CD4-positive, alpha-beta T cell (primary cell): ENCODE results near the gene TYW5. TPM values are rescaled to one million over a fixed set of nuclear protein-coding genes. Genes with fewer than 3 reads are reported as not detected.

Experiments used
- ATAC-seq: fragments of 200-7000 bp; cut with Tn5 transposase; one replicate; pipeline ENCODE4 v1.10.0; 2022; ENCODE audit warnings: mild to moderate bottlenecking; ENCODE audit not compliant: poor library complexity
- CTCF ChIA-PET: fragments of 350-600 bp; sonication (Branson Sonifier 250); formaldehyde crosslinking; loops from one replicate; lab custom pipeline; 2021; ENCODE audit warnings: antibody characterized with exemption, inconsistent platforms; lab: Charles Lee
- POLR2A ChIA-PET: fragments of 350-600 bp; sonication (Branson Sonifier 250); formaldehyde crosslinking; loops from one replicate; lab custom pipeline; 2021; ENCODE audit warnings: antibody characterized with exemption, inconsistent platforms; lab: Charles Lee
- DNase-seq, 14 experiments: peaks; one replicate each; pipeline ENCODE4 v3.0.0-alpha.2; 2013 to 2020; ENCODE audit warnings: mixed read lengths in 2 of 14
- H3K27ac ChIP-seq, 2 donors: one replicate each; pipeline versions ENCODE4 v1.5.1 to v1.7.0; 2013; ENCODE audit warnings: low read length in 2 of 2, low read depth in 1 of 2, mild to moderate bottlenecking in 1 of 2
- H3K27me3 ChIP-seq, 2 experiments: 1 replicate in 1 of 2; 2 replicates in 1 of 2; pipeline versions ENCODE4 v1.6.1 to v1.7.0; 2013; ENCODE audit warnings: low read length in 2 of 2, control low read depth in 1 of 2, mild to moderate bottlenecking in 1 of 2, moderate library complexity in 1 of 2; ENCODE audit not compliant: insufficient read depth in 2 of 2, control insufficient read depth in 1 of 2
- H3K36me3 ChIP-seq: one replicate; pipeline ENCODE4 v1.6.1; 2013; ENCODE audit warnings: low read length, control low read depth; ENCODE audit not compliant: insufficient read depth
- H3K4me1 ChIP-seq: one replicate; pipeline ENCODE4 v1.6.1; 2013; ENCODE audit warnings: low read length, control low read depth; ENCODE audit not compliant: insufficient read depth
- H3K4me3 ChIP-seq: one replicate; pipeline ENCODE4 v1.5.1; 2013; ENCODE audit warnings: mild to moderate bottlenecking, low read length, moderate library complexity
- H3K9me3 ChIP-seq, 2 experiments: 1 replicate in 1 of 2; 2 replicates in 1 of 2; pipeline versions ENCODE4 v1.6.1 to v1.7.0; 2013; ENCODE audit warnings: low read length in 2 of 2, mild to moderate bottlenecking in 2 of 2, control low read depth in 1 of 2, moderate library complexity in 1 of 2; ENCODE audit not compliant: control insufficient read depth in 1 of 2, insufficient read depth in 1 of 2
- H3K27ac Mint-ChIP-seq: one replicate; pipeline ENCODE4 v1.8.0; 2020; ENCODE audit warnings: mixed read lengths
- H3K27me3 Mint-ChIP-seq: one replicate; pipeline ENCODE4 v1.8.0; 2021; ENCODE audit warnings: mixed read lengths
- H3K36me3 Mint-ChIP-seq: one replicate; pipeline ENCODE4 v1.8.0; 2021; ENCODE audit warnings: low read depth, mixed read lengths
- H3K4me1 Mint-ChIP-seq: one replicate; pipeline ENCODE4 v1.8.0; 2021; ENCODE audit warnings: low read depth, mixed read lengths
- H3K4me3 Mint-ChIP-seq: one replicate; pipeline ENCODE4 v1.8.0; 2020; ENCODE audit warnings: mild to moderate bottlenecking, mixed read lengths
- H3K9me3 Mint-ChIP-seq: one replicate; pipeline ENCODE4 v1.8.0; 2020; ENCODE audit warnings: mixed read lengths
- intact Hi-C, 2 experiments: fragments of 100-400 bp; cut with DNase I in 1 of 2; cut with micrococcal nuclease in 1 of 2; formaldehyde crosslinking; loops; one replicate each; pipeline versions ENCODE4 v1.15.1 to v1.9.0; 2023 to 2025; cut with DNase I, micrococcal nuclease
- total RNA-seq, 174 experiments: library from RNA in 2 of 174; stranded (reverse) in 2 of 174; gene quantifications; one replicate each; pipeline ENCODE4 v1.2.3 and lab custom pipeline; 2021 to 2026
- TF ChIP-seq, protein P1 (sequence below): fragments of 200-600 bp; IDR thresholded peaks from one replicate; pipeline ENCODE4 v1.8.0; 2022; ENCODE audit warnings: antibody characterized with exemption, mild to moderate bottlenecking

Gene TYW5
- total RNA-seq, 2 experiments from 2014 or later = 15.0 to 16.0 TPM

DNA sequence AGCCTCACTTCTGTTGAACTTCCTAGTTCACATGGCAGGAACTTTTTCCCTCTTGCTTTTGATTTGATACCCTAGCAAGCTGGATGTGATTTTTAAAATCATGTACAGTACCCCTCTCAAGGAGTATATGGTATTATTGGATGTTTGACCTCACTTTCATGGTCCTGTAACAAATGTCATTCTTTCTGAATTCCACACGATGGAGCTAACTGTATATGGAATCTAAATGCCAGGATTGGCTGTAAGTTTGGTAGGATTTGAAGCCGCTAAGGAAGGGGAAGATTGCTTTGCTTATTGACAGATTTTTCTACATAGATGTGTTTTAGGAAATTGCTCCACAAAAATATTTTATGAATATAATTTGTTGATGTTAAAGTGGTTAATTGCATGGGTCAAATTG lies 18.4 kb upstream of the TYW5 start:
- H3K27ac ChIP-seq = no peak overlapping the region
- no peaks in the 10 kb centered on the region for H3K36me3 ChIP-seq
- H3K4me1 ChIP-seq = no peaks in the 10 kb centered on the region
- Mint-ChIP-seq H3K4me1 (no peaks in the 10 kb centered on the region), H3K9me3 (no peaks in the 10 kb centered on the region), H3K27me3 (no peaks in the 10 kb centered on the region), H3K4me3 (no peak overlapping the region), H3K27ac (no peak overlapping the region), H3K36me3 (peaks cover 7% of the 10 kb centered on the region)
- ChIA-PET POLR2A (no interaction called here), CTCF (no interaction called here)
- H3K4me3 ChIP-seq = no peak overlapping the region
- intact Hi-C loops = no loop called here
- no peaks in the 10 kb centered on the region for H3K27me3 ChIP-seq
- DNase-seq = no peak
- ATAC-seq = no peak
- no peaks in the 10 kb centered on the region for H3K9me3 ChIP-seq
- TF ChIP-seq, protein P1, sequence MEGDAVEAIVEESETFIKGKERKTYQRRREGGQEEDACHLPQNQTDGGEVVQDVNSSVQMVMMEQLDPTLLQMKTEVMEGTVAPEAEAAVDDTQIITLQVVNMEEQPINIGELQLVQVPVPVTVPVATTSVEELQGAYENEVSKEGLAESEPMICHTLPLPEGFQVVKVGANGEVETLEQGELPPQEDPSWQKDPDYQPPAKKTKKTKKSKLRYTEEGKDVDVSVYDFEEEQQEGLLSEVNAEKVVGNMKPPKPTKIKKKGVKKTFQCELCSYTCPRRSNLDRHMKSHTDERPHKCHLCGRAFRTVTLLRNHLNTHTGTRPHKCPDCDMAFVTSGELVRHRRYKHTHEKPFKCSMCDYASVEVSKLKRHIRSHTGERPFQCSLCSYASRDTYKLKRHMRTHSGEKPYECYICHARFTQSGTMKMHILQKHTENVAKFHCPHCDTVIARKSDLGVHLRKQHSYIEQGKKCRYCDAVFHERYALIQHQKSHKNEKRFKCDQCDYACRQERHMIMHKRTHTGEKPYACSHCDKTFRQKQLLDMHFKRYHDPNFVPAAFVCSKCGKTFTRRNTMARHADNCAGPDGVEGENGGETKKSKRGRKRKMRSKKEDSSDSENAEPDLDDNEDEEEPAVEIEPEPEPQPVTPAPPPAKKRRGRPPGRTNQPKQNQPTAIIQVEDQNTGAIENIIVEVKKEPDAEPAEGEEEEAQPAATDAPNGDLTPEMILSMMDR = peak; percentile 30

DNA sequence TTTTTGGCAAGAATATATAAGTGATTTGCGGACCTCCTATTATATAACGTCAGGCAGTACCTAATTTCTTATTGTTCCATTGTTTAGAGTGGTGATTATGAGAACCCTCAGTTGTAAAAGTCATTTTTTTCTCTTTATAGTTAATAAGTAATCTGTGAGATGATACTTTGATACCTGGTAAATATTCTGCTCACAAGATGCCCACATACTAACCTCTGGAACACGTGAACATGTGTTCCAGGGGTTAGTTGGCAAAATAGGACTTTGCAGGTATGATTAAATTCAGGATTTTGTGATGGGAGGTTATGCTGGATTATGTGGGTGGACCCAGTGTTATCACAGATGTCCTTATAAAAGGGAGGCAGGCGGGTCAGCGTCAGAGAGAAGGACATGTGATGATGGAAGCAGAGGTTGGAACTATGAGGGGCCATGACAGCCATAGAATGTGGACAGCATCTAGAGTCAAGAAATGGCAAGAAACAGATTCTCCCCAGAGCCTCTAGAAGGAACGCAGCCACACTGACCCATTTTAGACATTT lies 16.9 kb upstream of the TYW5 start:
- CTCF ChIA-PET = no interaction called here
- intact Hi-C loops = no loop called here
- no peaks in the 10 kb centered on the region for H3K4me1 ChIP-seq
- no peaks in the 10 kb centered on the region for H3K27me3 ChIP-seq
- Mint-ChIP-seq H3K4me3 (no peak overlapping the region), H3K9me3 (no peaks in the 10 kb centered on the region), H3K27ac (no peak overlapping the region), H3K4me1 (no peaks in the 10 kb centered on the region), H3K36me3 (peaks cover 21% of the 10 kb centered on the region), H3K27me3 (no peaks in the 10 kb centered on the region)
- no peak for ATAC-seq
- DNase-seq = no peak
- no peaks in the 10 kb centered on the region for H3K36me3 ChIP-seq
- POLR2A ChIA-PET = no interaction called here
- H3K4me3 ChIP-seq = no peak overlapping the region
- H3K9me3 ChIP-seq = no peaks in the 10 kb centered on the region
- TF ChIP-seq, protein P1 = no peak
- no peak overlapping the region for H3K27ac ChIP-seq

DNA sequence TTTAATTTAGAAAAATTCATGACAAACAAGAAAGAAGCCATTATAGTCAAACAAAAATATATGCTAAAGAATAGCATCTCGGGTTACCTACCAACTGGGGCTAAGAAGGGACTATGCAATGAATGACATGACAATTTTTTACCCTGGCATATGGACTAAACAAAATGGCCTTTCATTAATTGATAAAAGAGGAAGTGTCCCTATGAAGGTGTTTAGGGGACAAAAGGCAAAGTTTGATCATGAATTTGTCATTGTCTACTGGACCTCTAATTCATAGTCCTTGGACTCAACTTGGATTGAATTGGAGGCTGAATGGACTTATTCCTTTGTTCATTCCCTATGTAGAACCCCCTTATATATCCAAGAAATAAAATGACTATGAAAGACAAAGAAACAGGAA lies 12.8 kb upstream of the TYW5 start:
- peaks cover 49% of the 10 kb centered on the region for H3K36me3 Mint-ChIP-seq
- Histone ChIP-seq H3K36me3 (peaks cover 31% of the 10 kb centered on the region), H3K4me3 (no peak overlapping the region), H3K4me1 (no peaks in the 10 kb centered on the region), H3K27me3 (no peaks in the 10 kb centered on the region), H3K9me3 (no peaks in the 10 kb centered on the region), H3K27ac (no peak overlapping the region)
- ChIA-PET POLR2A (no interaction called here), CTCF (no interaction called here)
- ATAC-seq (no peak), DNase-seq (no peak)
- TF ChIP-seq, protein P1 = no peak
- H3K9me3 Mint-ChIP-seq = no peaks in the 10 kb centered on the region
- no peak overlapping the region for H3K27ac Mint-ChIP-seq
- intact Hi-C loops = no loop called here
- H3K4me3 Mint-ChIP-seq = no peak overlapping the region
- no peaks in the 10 kb centered on the region for H3K27me3 Mint-ChIP-seq
- no peaks in the 10 kb centered on the region for H3K4me1 Mint-ChIP-seq
